ENCODE measurements around the gene NKPD1. TPM values are rescaled to one million over a fixed set of nuclear protein-coding genes. Genes with fewer than 3 reads are reported as not detected.

NKPD1 gene
- total RNA-seq (2011; cell fraction: chromatin; rRNA removed; ENCODE audit: low replicate concordance) = 0.30 TPM in 1 of 2 replicates, not detected in the other
- total RNA-seq (2011; cell fraction: nucleolus; rRNA removed) = 0.17 and 0.79 TPM in 2 replicates
- total RNA-seq (2011; cell fraction: nucleoplasm; rRNA removed) = 0.15 TPM in 2 replicates
- total RNA-seq (2014; rRNA removed) (0.09 TPM in 1 of 2 replicates, not detected in the other), total RNA-seq (2014; rRNA removed; fragmentation: Illumina TruSeq; extraction: Trizol) (not detected in 2 replicates), total RNA-seq (2015; rRNA removed; fragmentation: Illumina TruSeq; extraction: Trizol) (not detected in 2 replicates), total RNA-seq (2021) (0.04 TPM in 2 replicates), polyA plus RNA-seq (2011; rRNA removed) (0.01 TPM in 1 of 2 replicates, not detected in the other), polyA plus RNA-seq (2014; fragmentation: Illumina TruSeq; extraction: Trizol) (0.03 TPM in 1 of 2 replicates, not detected in the other), polyA plus RNA-seq (2014; fragmentation: Nextera tagmentation; extraction: Ambion mirVana) (not detected), polyA plus RNA-seq (2014; rRNA removed) (0.04 and 0.07 TPM in 2 replicates), polyA minus RNA-seq (2011; rRNA and poly(A)+ RNA removed) (not detected in 2 replicates), Bru-seq, nascent RNA (percentile 16 among the genes with signal in this experiment), BruChase-seq, experiment 1, labeled RNA remaining after a 2-hour chase (percentile 22 among the genes with signal in this experiment), BruChase-seq, experiment 2, labeled RNA remaining after a 6-hour chase (percentile 20 among the genes with signal in this experiment)
- polyA plus RNA-seq (2011; cell fraction: cytosol; rRNA removed) = 0.03 and 0.13 TPM in 2 replicates
- polyA plus RNA-seq (2011; cell fraction: nucleus; rRNA removed) = 0.11 and 0.20 TPM in 2 replicates
- 0.03 and 0.26 TPM in 2 replicates for polyA plus RNA-seq (2012)
- not detected in 2 replicates for polyA minus RNA-seq (2011; cell fraction: cytosol; rRNA and poly(A)+ RNA removed)
- polyA minus RNA-seq (2011; cell fraction: nucleus; rRNA and poly(A)+ RNA removed) = 0.11 and 0.13 TPM in 2 replicates
- long read RNA-seq, experiment 1 = 0 reads
- long read RNA-seq, experiment 2 = 0 reads
- long read RNA-seq, experiment 3 = 0 reads

- WGBS (ENCODE audit: insufficient coverage, low coverage, missing lambda C conversion rate) = 21% methylated on average over 28 of the region's 29 CpGs
- ATAC-seq (no peak), DNase-seq (ENCODE audit: extremely low read depth in 1 of 4, low spot score in 3 of 4) (no peak), FAIRE-seq (no peak)
- no TSS peak for BruUV-seq (replicated peaks)
- Histone ChIP-seq H3K9me3 (replicated peaks; ENCODE audit: control insufficient read depth, insufficient read depth, low read depth, low read length) (no peaks in the 10 kb centered on the region), H3K36me3 (ENCODE audit: control insufficient read depth, insufficient read depth, low read length) (no peaks in the 10 kb centered on the region), H3K4me2 (ENCODE audit: insufficient read depth, low read length) (no peak within 1 kb of the TSS), H4K20me1 (replicated peaks; ENCODE audit: control insufficient read depth, insufficient read depth, low read length) (peaks cover 18% of the 10 kb centered on the region; the same call in 1 of the 2 replicates), H3K79me2 (ENCODE audit: control insufficient read depth, insufficient read depth, low read length) (no peaks in the 10 kb centered on the region), H3K4me1 (replicated peaks in 1 of 2; ENCODE audit: control insufficient read depth in 2 of 2, insufficient read depth in 2 of 2, low read length in 2 of 2) (peaks cover 3 to 70% of the 10 kb centered on the region in 2 experiments; a peak in 3 of 5 replicates), H3K9me1 (ENCODE audit: control insufficient read depth, insufficient read depth, low read length) (no peaks in the 10 kb centered on the region), H3K27me3 (ENCODE audit: control insufficient read depth in 2 of 2, insufficient read depth in 2 of 2, low read length in 2 of 2) (peaks cover 6 to 26% of the 10 kb centered on the region in 2 experiments; a peak in 4 of 5 replicates), H3K4me3 (no peak within 1 kb of the TSS), H3K27ac (ENCODE audit: extremely low read depth, low read depth, low read length) (no peak within 1 kb of the TSS), H2AFZ (ENCODE audit: low read depth, low read length) (no peak within 1 kb of the TSS), H3K9ac (ENCODE audit: insufficient read depth in 1 of 2, low read depth in 2 of 2, low read length in 2 of 2) (no peak within 1 kb of the TSS)
- TF ChIP-seq RCOR1 (IDR thresholded peaks at IDR 0.05; ENCODE audit: borderline replicate concordance in 1 of 2, low read depth in 2 of 2, low read length in 2 of 2) (no peak), HBP1 (CRISPR knock-in tag; IDR thresholded peaks at IDR 0.05) (no peak), E4F1 (CRISPR knock-in tag; IDR thresholded peaks at IDR 0.05; ENCODE audit: borderline replicate concordance) (no peak), ZFP30 (CRISPR knock-in tag; IDR thresholded peaks at IDR 0.05; ENCODE audit: borderline replicate concordance) (no peak), POLR2G (IDR thresholded peaks at IDR 0.05; ENCODE audit: low read depth, low read length) (peak; percentile 64), KDM5B (IDR thresholded peaks at IDR 0.05; ENCODE audit: insufficient replicate concordance, low read depth, low read length) (peak; percentile 3)
- in situ Hi-C loops (cut with MboI) = no loop called here
- CTCF ChIA-PET (ENCODE audit: low intra/inter-chr PET ratio) = interaction anchor here (1.3 kb wide), 1 partner anchor 87 kb away, joined by 4 read pairs; no protein-coding TSS in a partner anchor
- POLR2A ChIA-PET = interaction anchor here (0.5 to 0.7 kb wide), 4 partner anchors 10 to 127 kb away, joined by 3 to 4 read pairs (median 3); no protein-coding TSS in a partner anchor
- intact Hi-C loops (cut with micrococcal nuclease) = no loop called here
Observed at GRCh38 chr19:45160870-45161737, at the start of gene NKPD1. NKPD1 (minus strand) TSS chr19:45160982; CDS start chr19:45160150, 832 bp downstream.

Data from K562 (cell line).